LNCAP (cell line): ENCODE results near the gene ELMO3.
A peak's percentile ranks its signal among the peaks of the same experiment; 100 is the strongest.

Experiments used
- TF ChIP-seq, protein P1 (sequence below): fragments of 450-650 bp; IDR thresholded peaks from 2 replicates; pipeline ENCODE4 v1.5.1; 2017; ENCODE audit warnings: mild to moderate bottlenecking

The ELMO3 gene

GRCh38 chr16:67182288-67182687 lies 16.6 kb upstream of the ELMO3 start:
- TF ChIP-seq, protein P1, sequence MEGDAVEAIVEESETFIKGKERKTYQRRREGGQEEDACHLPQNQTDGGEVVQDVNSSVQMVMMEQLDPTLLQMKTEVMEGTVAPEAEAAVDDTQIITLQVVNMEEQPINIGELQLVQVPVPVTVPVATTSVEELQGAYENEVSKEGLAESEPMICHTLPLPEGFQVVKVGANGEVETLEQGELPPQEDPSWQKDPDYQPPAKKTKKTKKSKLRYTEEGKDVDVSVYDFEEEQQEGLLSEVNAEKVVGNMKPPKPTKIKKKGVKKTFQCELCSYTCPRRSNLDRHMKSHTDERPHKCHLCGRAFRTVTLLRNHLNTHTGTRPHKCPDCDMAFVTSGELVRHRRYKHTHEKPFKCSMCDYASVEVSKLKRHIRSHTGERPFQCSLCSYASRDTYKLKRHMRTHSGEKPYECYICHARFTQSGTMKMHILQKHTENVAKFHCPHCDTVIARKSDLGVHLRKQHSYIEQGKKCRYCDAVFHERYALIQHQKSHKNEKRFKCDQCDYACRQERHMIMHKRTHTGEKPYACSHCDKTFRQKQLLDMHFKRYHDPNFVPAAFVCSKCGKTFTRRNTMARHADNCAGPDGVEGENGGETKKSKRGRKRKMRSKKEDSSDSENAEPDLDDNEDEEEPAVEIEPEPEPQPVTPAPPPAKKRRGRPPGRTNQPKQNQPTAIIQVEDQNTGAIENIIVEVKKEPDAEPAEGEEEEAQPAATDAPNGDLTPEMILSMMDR = no peak

GRCh38 chr16:67183284-67183626 lies 15.7 kb upstream of the ELMO3 start:
- TF ChIP-seq, protein P1 = no peak

DNA sequence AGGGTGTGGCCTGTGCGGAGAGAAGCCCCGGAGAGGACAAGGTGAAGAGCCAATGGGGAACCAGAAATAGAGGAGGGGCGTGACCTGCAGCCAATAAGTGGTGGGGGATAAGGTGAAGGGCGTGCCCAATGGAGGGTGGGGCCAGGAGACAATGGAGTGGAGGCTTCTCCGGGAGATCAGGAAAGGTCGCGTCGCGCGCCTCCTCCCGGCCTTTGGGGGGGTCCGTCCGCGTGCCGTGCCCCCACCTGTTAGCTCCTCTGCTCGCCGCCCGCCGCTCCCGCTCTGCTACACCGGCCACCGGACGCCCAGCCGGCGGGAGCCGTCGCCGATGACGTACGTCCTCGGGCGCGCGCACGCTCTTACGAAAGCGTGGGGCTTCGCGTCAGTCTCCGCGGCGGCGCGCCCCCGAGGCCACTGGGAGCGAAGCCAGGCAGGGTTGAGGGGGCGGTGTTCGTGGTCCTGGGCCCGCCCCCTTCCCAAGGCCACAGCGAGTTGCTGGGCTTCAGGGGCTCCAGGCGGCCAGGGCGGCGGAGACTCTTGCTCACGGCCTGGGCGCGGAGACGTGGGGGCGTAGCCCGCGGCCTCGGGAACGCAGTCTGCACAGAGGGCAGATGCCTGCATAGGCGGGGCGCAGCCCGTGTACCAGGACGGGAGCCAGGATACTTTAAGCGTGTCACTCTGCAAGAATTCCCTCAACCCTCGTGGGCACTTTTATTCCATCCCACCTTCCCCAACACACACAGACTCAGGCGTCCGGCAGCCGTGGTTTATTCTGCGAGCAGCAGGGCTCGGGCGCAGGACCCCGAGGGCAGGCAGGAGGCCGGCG lies 15.1 kb upstream of the ELMO3 start, which contains the start of gene MATCAP1:
MATCAP1 (minus strand) TSS at position 337 of the 826 bp plus-strand sequence. CDS start 3,353 bp downstream, outside the sequence.
- TF ChIP-seq, protein P1 = no peak

- TF ChIP-seq, protein P1 = no peak
Measured at GRCh38 chr16:67184453-67184994, 14.4 kb upstream of the ELMO3 start.

DNA sequence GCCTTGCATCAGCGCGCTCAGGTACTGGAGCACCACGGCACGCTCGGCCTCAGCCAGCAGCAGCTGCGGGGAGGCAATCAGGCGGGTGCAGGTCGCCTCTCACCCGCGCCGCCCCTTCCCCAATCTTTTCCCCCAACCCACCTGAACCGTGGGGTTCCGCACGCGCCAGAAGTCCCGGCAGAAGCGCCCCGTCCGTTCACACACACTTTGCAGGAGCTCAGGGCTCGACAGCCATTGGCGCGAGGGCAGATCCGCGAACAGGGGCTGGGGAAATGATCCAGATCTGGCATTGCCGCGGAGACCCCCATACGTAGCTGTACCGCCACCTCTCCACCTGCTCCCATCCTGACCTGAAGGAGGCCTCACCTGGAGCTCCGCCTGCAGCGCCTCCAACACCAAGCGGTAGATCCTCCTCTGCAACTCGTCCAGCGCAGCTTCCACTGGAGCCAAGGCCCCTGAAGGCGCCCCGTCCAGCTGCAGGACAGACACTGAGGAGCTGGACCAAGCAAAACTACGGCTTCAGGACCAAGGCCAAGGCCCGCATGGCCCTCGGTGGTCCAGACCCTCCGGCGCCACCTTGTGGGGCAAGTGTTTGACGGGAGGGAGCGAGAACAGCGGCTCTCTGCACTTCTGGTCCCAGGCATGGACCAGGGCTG lies 13.8 kb upstream of the ELMO3 start:
- TF ChIP-seq, protein P1 = peak; percentile 45

DNA sequence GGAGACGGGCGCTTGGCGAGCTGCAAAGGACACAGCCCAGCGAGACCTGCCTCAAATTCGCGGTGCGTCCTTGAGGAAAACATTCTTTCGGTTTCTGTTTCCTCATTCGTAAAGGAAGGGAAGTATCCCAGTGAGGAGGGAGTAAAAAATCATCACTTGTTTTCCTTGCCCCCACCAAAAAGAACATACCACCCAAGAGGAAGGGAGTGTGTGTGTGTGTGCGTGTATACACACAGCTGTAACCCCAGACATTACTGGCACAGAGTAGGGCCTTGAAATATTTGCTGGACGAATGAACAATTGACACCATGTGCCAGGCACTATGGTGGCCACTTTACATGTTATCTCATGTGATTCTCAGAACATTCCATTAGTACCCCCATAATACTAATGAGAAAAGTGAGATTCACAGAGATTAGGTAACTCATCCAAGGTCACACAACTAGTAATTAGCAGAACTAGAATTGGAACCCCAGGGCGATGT lies 13.2 kb upstream of the ELMO3 start:
- TF ChIP-seq, protein P1 = no peak; the same call in 1 of the 2 replicates

GRCh38 chr16:67186550-67186950 lies 12.4 kb upstream of the ELMO3 start:
- TF ChIP-seq, protein P1 = no peak
